ENCODE measurements around the gene ELF1. TPM values are rescaled to one million over a fixed set of nuclear protein-coding genes. Genes with fewer than 3 reads are reported as not detected.

Gene ELF1
- total RNA-seq, 1 donor from 2014 or later: 65.0 TPM

GRCh38 chr13:41029629-41030028, 10.5 kb upstream of the ELF1 start:
- Mint-ChIP-seq H3K27me3 (no peaks in the 10 kb centered on the region), H3K4me1 (peaks cover 34% of the 10 kb centered on the region), H3K4me3 (no peak overlapping the region), H3K27ac (no peak overlapping the region), H3K36me3 (ENCODE audit: low read depth) (peaks cover 11% of the 10 kb centered on the region), H3K9me3 (peaks cover 5% of the 10 kb centered on the region)
- DNase-seq: peak; percentile 67
- intact Hi-C loops (cut with micrococcal nuclease): no loop called here

DNA sequence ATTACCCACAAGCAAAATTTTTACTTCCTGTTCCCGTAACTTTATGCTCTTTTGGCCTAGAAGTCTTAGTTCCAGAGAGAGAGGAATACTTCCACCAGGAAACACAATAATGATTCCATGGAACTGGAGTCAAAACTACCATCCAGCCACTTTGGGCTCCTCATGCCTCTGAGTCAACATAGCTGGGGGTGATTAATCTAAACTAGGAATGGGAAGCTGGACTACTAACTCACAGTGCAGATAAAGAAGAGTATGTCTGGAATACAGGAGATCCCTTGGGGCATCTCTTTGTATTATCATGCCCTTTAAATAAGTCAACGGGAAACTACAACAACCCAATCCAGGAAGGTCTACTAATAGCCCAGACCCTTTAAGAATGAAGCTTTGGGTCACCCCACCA, 8.9 kb upstream of the ELF1 start:
- no peaks in the 10 kb centered on the region for H3K27me3 Mint-ChIP-seq
- H3K9me3 Mint-ChIP-seq: peaks cover 5% of the 10 kb centered on the region
- intact Hi-C loops (cut with micrococcal nuclease): no loop called here
- DNase-seq: no peak
- H3K36me3 Mint-ChIP-seq (ENCODE audit: low read depth): peaks cover 11% of the 10 kb centered on the region
- no peak overlapping the region for H3K27ac Mint-ChIP-seq
- H3K4me3 Mint-ChIP-seq: no peak overlapping the region
- peaks cover 33% of the 10 kb centered on the region for H3K4me1 Mint-ChIP-seq

GRCh38 chr13:41026788-41027187, 7.7 kb upstream of the ELF1 start:
- no peak overlapping the region for H3K27ac Mint-ChIP-seq
- no peaks in the 10 kb centered on the region for H3K27me3 Mint-ChIP-seq
- intact Hi-C loops (cut with micrococcal nuclease): no loop called here
- no peak for DNase-seq
- H3K4me3 Mint-ChIP-seq: no peak overlapping the region
- peaks cover 5% of the 10 kb centered on the region for H3K9me3 Mint-ChIP-seq
- H3K36me3 Mint-ChIP-seq (ENCODE audit: low read depth): peaks cover 13% of the 10 kb centered on the region
- H3K4me1 Mint-ChIP-seq: peaks cover 31% of the 10 kb centered on the region

DNA sequence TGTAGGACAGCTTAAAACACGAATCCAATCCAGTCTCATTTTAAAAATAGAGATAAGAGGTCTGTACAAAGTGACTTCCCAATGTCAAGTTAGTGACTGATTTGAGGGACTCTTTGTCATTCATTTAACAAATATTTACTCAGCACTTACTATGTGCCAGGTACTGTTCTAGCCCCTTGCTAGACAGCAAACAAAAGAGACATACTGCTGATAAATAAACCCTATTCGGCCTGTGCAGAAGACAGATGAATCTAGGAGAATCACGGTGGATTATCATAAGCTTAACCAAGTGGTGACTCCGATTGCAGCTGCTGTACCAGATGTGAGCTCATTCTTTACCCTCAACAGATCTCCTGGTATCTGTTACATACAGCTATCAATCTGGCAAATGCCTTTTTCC, 6.4 kb upstream of the ELF1 start:
- H3K27ac Mint-ChIP-seq: no peak overlapping the region
- H3K4me1 Mint-ChIP-seq: peaks cover 33% of the 10 kb centered on the region
- no peaks in the 10 kb centered on the region for H3K27me3 Mint-ChIP-seq
- intact Hi-C loops (cut with micrococcal nuclease): no loop called here
- no peak for DNase-seq
- peaks cover 5% of the 10 kb centered on the region for H3K9me3 Mint-ChIP-seq
- H3K36me3 Mint-ChIP-seq (ENCODE audit: low read depth): peaks cover 16% of the 10 kb centered on the region
- no peak overlapping the region for H3K4me3 Mint-ChIP-seq

GRCh38 chr13:41019578-41020347, 647 bp upstream of the ELF1 start:
- DNase-seq: no peak
- H3K9me3 Mint-ChIP-seq: no peaks in the 10 kb centered on the region
- no peaks in the 10 kb centered on the region for H3K27me3 Mint-ChIP-seq
- intact Hi-C loops (cut with micrococcal nuclease): loop anchor here (1.0 to 10.0 kb wide), 5 partner anchors 15 to 352 kb away; partner anchors contain the start of gene FOXO1
- peaks cover 16% of the 10 kb centered on the region for H3K36me3 Mint-ChIP-seq (ENCODE audit: low read depth)
- peaks cover 39% of the 10 kb centered on the region for H3K4me1 Mint-ChIP-seq
- no peak overlapping the region for H3K27ac Mint-ChIP-seq
- no peak overlapping the region for H3K4me3 Mint-ChIP-seq

DNA sequence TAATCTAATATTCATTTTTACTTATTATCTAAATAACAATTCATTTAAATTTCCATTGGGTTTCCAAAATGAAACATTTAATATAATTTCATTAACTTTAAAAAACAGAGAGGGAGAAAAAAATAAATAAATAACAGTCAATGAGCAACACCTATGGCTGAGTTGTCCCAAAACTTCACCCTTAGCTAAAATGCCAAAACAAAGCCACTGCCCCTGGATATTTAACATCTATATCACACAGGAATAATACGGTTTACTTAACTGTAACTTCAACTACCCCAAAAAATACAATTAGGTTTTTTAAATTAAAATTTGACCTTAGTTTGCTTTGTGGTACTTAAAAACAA, 541 bp downstream of the ELF1 start:
- H3K4me1 Mint-ChIP-seq: peaks cover 43% of the 10 kb centered on the region
- intact Hi-C loops (cut with micrococcal nuclease): loop anchor here (2.0 to 10.0 kb wide), 3 partner anchors 14 to 351 kb away; partner anchors contain the start of gene FOXO1
- no peaks in the 10 kb centered on the region for H3K9me3 Mint-ChIP-seq
- no peaks in the 10 kb centered on the region for H3K27me3 Mint-ChIP-seq
- no peak for DNase-seq
- H3K27ac Mint-ChIP-seq: peak overlapping the region; percentile 98
- H3K36me3 Mint-ChIP-seq (ENCODE audit: low read depth): peaks cover 21% of the 10 kb centered on the region
- H3K4me3 Mint-ChIP-seq: peak overlapping the region; percentile 94

- intact Hi-C loops (cut with micrococcal nuclease): loop anchor here (1.0 to 10.0 kb wide), 4 partner anchors 10 to 351 kb away; partner anchors contain the start of gene FOXO1
- H3K4me3 Mint-ChIP-seq: peak overlapping the region; percentile 95
- H3K9me3 Mint-ChIP-seq: no peaks in the 10 kb centered on the region
- no peak for DNase-seq
- H3K27ac Mint-ChIP-seq: peak overlapping the region; percentile 95
- peaks cover 47% of the 10 kb centered on the region for H3K4me1 Mint-ChIP-seq
- H3K27me3 Mint-ChIP-seq: no peaks in the 10 kb centered on the region
- peaks cover 25% of the 10 kb centered on the region for H3K36me3 Mint-ChIP-seq (ENCODE audit: low read depth)
Measured at GRCh38 chr13:41017817-41018601, 1.1 kb downstream of the ELF1 start.

- Mint-ChIP-seq H3K9me3 (no peaks in the 10 kb centered on the region), H3K27ac (peak overlapping the region; percentile 95), H3K4me1 (peaks cover 49% of the 10 kb centered on the region), H3K27me3 (no peaks in the 10 kb centered on the region), H3K36me3 (ENCODE audit: low read depth) (peaks cover 27% of the 10 kb centered on the region), H3K4me3 (peak overlapping the region; percentile 95)
- peak; percentile 75 for DNase-seq
- intact Hi-C loops (cut with micrococcal nuclease): loop anchor here (1.0 to 10.0 kb wide), 3 partner anchors 9 to 350 kb away; partner anchors contain the start of gene FOXO1
Measured at GRCh38 chr13:41017159-41017558, 2.0 kb downstream of the ELF1 start.

GRCh38 chr13:41015920-41016319, 3.2 kb downstream of the ELF1 start:
- Mint-ChIP-seq H3K27ac (peak overlapping the region; percentile 84), H3K36me3 (ENCODE audit: low read depth) (peaks cover 32% of the 10 kb centered on the region), H3K4me1 (peaks cover 52% of the 10 kb centered on the region), H3K27me3 (no peaks in the 10 kb centered on the region), H3K9me3 (no peaks in the 10 kb centered on the region), H3K4me3 (peak overlapping the region; percentile 95)
- intact Hi-C loops (cut with micrococcal nuclease): loop anchor here (2.0 to 10.0 kb wide), 3 partner anchors 51 to 349 kb away; partner anchors contain the start of gene FOXO1
- DNase-seq: peak; percentile 45

- Mint-ChIP-seq H3K27me3 (no peaks in the 10 kb centered on the region), H3K4me1 (peaks cover 54% of the 10 kb centered on the region), H3K27ac (peak overlapping the region; percentile 59), H3K4me3 (peak overlapping the region; percentile 95), H3K36me3 (ENCODE audit: low read depth) (peaks cover 35% of the 10 kb centered on the region), H3K9me3 (no peaks in the 10 kb centered on the region)
- no peak for DNase-seq
- intact Hi-C loops (cut with micrococcal nuclease): loop anchor here (2.0 to 10.0 kb wide), 2 partner anchors 49 to 93 kb away; no protein-coding TSS in a partner anchor
Measured at GRCh38 chr13:41013835-41014234, 5.3 kb downstream of the ELF1 start.

DNA sequence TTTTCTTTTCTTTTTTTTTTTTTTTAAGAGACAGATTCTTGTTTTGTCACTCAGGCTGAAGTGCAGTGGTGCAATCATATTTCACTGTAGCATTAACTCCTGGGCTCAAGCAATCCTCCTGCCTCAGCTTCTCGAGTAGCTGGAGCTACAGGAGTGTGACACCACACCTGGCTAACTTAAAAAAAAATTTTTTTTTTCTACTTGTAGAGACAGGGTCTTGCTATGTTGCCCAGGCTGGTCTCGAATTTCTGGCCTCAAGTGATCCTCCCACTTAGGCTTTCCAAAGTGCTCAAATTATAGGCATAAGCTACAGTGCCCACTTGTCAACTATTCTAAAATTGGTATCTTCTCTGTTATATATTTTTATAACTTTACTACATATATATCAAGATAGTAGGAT, 6.6 kb downstream of the ELF1 start:
- intact Hi-C loops (cut with micrococcal nuclease): loop anchor here (10.0 kb wide), 1 partner anchor 48 kb away; no protein-coding TSS in a partner anchor

GRCh38 chr13:41011382-41011956, 7.6 kb downstream of the ELF1 start:
- H3K4me3 Mint-ChIP-seq: peak overlapping the region; percentile 19

More for the DNA sequence above, 6.6 kb downstream of the ELF1 start:
- no peaks in the 10 kb centered on the region for H3K9me3 Mint-ChIP-seq
- peaks cover 61% of the 10 kb centered on the region for H3K4me1 Mint-ChIP-seq
- no peak overlapping the region for H3K4me3 Mint-ChIP-seq
- no peak overlapping the region for H3K27ac Mint-ChIP-seq
- H3K36me3 Mint-ChIP-seq (ENCODE audit: low read depth): peaks cover 38% of the 10 kb centered on the region
- no peaks in the 10 kb centered on the region for H3K27me3 Mint-ChIP-seq
- DNase-seq: no peak

GRCh38 chr13:41008349-41008980, 10.7 kb downstream of the ELF1 start:
- H3K36me3 Mint-ChIP-seq (ENCODE audit: low read depth): peaks cover 25% of the 10 kb centered on the region
- H3K4me3 Mint-ChIP-seq: peak overlapping the region; percentile 81
- intact Hi-C loops (cut with micrococcal nuclease): loop anchor here (1.0 to 5.0 kb wide), 4 partner anchors 9 to 231 kb away; partner anchors contain the start of gene WBP4
- no peak for DNase-seq
- no peaks in the 10 kb centered on the region for H3K27me3 Mint-ChIP-seq
- peak overlapping the region; percentile 81 for H3K27ac Mint-ChIP-seq
- peaks cover 62% of the 10 kb centered on the region for H3K4me1 Mint-ChIP-seq
- H3K9me3 Mint-ChIP-seq: no peaks in the 10 kb centered on the region

More at GRCh38 chr13:41011382-41011956, 7.6 kb downstream of the ELF1 start:
- DNase-seq: peak; percentile 51
- Mint-ChIP-seq H3K4me1 (peaks cover 60% of the 10 kb centered on the region), H3K9me3 (no peaks in the 10 kb centered on the region), H3K27ac (peak overlapping the region; percentile 65), H3K36me3 (ENCODE audit: low read depth) (peaks cover 31% of the 10 kb centered on the region), H3K27me3 (no peaks in the 10 kb centered on the region)
- intact Hi-C loops (cut with micrococcal nuclease): loop anchor here (10.0 kb wide), 1 partner anchor 47 kb away; no protein-coding TSS in a partner anchor
